Esophagus muscularis mucosa (tissue), 4 donors: ENCODE results near the gene SND1. TPM values are rescaled to one million over a fixed set of nuclear protein-coding genes. Genes with fewer than 3 reads are reported as not detected.

ENCODE experiments used
- DNase-seq: peaks from one replicate; pipeline ENCODE4 v3.0.0-alpha.2; 2017; ENCODE audit errors: extremely low spot score
- H3K27ac ChIP-seq, 4 donors: fragments of 200-600 bp; sonication (generic); replicated peaks in 1 of 4; 1 replicate in 3 of 4; 2 replicates in 1 of 4; pipeline ENCODE4 v1.5.1; 2016 to 2019; ENCODE audit warnings: mild to moderate bottlenecking in 1 of 4
- H3K27me3 ChIP-seq, 4 donors: fragments of 200-600 bp; sonication (generic); one replicate each; pipeline versions ENCODE4 v1.5.1 to v1.6.0; 2016 to 2019
- H3K36me3 ChIP-seq, 4 donors: fragments of 200-600 bp; sonication (generic); one replicate each; pipeline ENCODE4 v1.5.1; 2016 to 2019
- H3K4me1 ChIP-seq, 4 donors: fragments of 200-600 bp; sonication (generic); one replicate each; pipeline ENCODE4 v1.5.1; 2016 to 2019
- H3K4me3 ChIP-seq, 4 donors: fragments of 200-600 bp; sonication (generic); 1 replicate in 2 of 4; 2 replicates in 2 of 4; pipeline ENCODE4 v1.5.1; 2016 to 2019; ENCODE audit warnings: mild to moderate bottlenecking in 4 of 4, moderate library complexity in 1 of 4
- H3K9me3 ChIP-seq, 4 donors: fragments of 200-600 bp; sonication (generic); 1 replicate in 3 of 4; 2 replicates in 1 of 4; pipeline ENCODE4 v1.5.1; 2016 to 2019
- CTCF ChIP-seq, 3 experiments: fragments of 200-600 bp in 2 of 3; fragments of 450-650 bp in 1 of 3; sonication (generic) in 2 of 3; IDR thresholded peaks; one replicate each; pipeline ENCODE4 v1.5.1; 2017 to 2019; ENCODE audit warnings: antibody characterized with exemption in 3 of 3, mild to moderate bottlenecking in 2 of 3, moderate library complexity in 1 of 3
- EP300 ChIP-seq: sonication (generic); formaldehyde crosslinking; IDR thresholded peaks from one replicate; pipeline ENCODE4 v1.6.1; 2017; ENCODE audit warnings: antibody characterized with exemption
- POLR2A ChIP-seq: fragments of 450-650 bp; IDR thresholded peaks from one replicate; pipeline ENCODE4 v1.6.1; 2017; ENCODE audit warnings: antibody characterized with exemption, moderate library complexity, mild to moderate bottlenecking, low read depth
- POLR2AphosphoS5 ChIP-seq, 2 donors: sonication (generic); formaldehyde crosslinking; IDR thresholded peaks; one replicate each; pipeline ENCODE4 v1.6.1; 2017; ENCODE audit warnings: antibody characterized with exemption in 2 of 2
- WGBS: methylation state at CpG from one replicate; pipeline ENCODE4 v1.1.5; 2018; 5-methylcytosine and 5-hydroxymethylcytosine counted together
- intact Hi-C: fragments of 100-400 bp; cut with DNase I; formaldehyde crosslinking; loops from one replicate; pipeline ENCODE4 v1.15.1; 2023
- total RNA-seq, 4 donors: library from RNA; depleted of rRNA; stranded (reverse); fragments of >200 nt; gene quantifications; one replicate each; pipeline versions ENCODE4 v1.1.0 to v1.2.1, GENCODE V29; 2016

The SND1 gene
- total RNA-seq, 4 donors from 2014 or later = 71.4 to 91.2 (median 81.3) TPM

DNA sequence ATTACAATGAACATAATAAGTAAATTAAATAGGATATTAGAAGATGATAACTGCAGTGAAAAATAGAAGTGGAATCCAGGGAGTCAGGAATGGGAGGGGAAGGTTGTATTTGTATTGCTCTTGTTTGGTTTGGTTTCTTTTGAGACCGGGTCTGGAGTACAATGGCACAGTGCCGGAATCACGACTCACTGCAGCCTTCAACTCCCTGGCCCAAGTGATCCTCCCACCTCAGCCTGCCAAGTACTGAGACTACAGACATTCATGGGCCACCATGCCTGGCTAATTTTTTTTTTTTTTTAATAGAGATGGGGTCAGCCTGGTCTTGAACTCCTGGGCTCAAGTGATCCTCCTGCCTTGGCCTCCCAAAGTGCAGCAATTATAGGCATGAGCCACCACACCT lies 439.1 kb downstream of the SND1 start:
- Histone ChIP-seq H3K4me3 (no peak overlapping the region), H3K27ac (no peak overlapping the region), H3K4me1 (no peaks in the 10 kb centered on the region), H3K36me3 (peaks cover 28 to 84% (median 73%) of the 10 kb centered on the region in 4 donors), H3K9me3 (no peaks in the 10 kb centered on the region), H3K27me3 (no peaks in the 10 kb centered on the region)
- no peak for DNase-seq
- intact Hi-C loops = no loop called here
- WGBS = 76% methylated on average over 3 of the region's 3 CpGs
- no peak for TF ChIP-seq POLR2A
- TF ChIP-seq POLR2AphosphoS5 (IDR thresholded peaks at IDR 0.05) = no peak
- TF ChIP-seq CTCF (IDR thresholded peaks at IDR 0.05) = no peak
- no peak for TF ChIP-seq EP300

GRCh38 chr7:128092221-128092620 lies 440.2 kb downstream of the SND1 start:
- 75% methylated on average over 5 of the region's 5 CpGs for WGBS
- Histone ChIP-seq H3K4me1 (no peaks in the 10 kb centered on the region), H3K27ac (no peak overlapping the region)

DNA sequence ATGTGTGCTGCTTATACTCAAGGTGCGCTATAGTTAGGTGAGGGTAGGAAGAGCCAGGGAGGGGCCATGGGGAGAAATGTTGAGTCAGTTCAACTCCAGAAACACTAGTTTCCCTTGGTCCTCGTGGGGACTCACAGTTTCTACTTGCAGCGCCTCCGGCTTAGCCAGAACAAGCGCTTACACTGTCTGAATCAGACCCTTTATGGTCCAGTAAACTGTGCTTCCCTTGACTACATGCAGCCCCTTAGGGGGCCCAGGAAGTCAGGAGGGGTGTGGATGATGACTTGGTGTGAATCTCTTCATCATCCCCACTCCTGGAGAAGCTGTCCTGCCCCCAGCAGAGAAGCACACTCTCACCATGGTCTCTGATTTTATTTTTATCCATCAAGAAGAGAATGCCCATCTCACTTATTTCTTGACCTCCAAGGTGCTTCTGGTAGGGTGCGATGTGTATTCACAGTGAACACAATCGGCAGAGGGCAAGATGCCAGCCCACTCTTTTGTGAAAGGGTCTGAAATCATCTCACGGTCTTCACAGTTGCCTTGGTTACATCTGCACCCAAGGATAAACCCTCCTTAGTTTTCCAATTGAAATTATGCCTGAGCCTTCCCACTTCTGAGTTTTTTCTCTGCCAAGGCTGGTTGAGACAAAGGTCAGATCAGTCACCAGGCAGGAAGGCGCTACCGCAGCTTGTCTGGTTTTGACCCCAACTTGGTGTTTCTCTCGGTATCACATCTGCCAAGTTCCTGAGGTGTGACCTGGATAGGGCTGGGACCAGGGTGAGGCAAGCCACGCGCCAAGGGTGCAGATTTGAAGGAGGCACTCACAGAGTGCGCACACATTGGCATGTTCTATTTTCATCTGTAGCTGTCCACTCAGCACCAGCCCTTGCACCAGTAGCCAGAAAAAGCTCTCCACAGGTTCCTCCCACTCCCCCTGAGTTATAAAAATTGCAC lies 441.9 kb downstream of the SND1 start:
- Histone ChIP-seq H3K27me3 (no peaks in the 10 kb centered on the region), H3K9me3 (no peaks in the 10 kb centered on the region), H3K4me1 (no peaks in the 10 kb centered on the region), H3K4me3 (no peak overlapping the region), H3K27ac (no peak overlapping the region), H3K36me3 (peaks cover 23 to 59% (median 52%) of the 10 kb centered on the region in 4 donors)
- WGBS = 90% methylated on average over 13 of the region's 14 CpGs
- no peak for DNase-seq
- no peak for TF ChIP-seq EP300
- no peak for TF ChIP-seq CTCF (IDR thresholded peaks at IDR 0.05)
- no peak for TF ChIP-seq POLR2AphosphoS5 (IDR thresholded peaks at IDR 0.05)
- no peak for TF ChIP-seq POLR2A
- intact Hi-C loops = no loop called here

More at GRCh38 chr7:128092221-128092620, 440.2 kb downstream of the SND1 start:
- H3K4me3 ChIP-seq = no peak overlapping the region
- no peak for TF ChIP-seq POLR2A
- TF ChIP-seq POLR2AphosphoS5 (IDR thresholded peaks at IDR 0.05) = no peak
- no peak for TF ChIP-seq CTCF (IDR thresholded peaks at IDR 0.05)
- no peak for TF ChIP-seq EP300
- intact Hi-C loops = no loop called here
- DNase-seq = no peak
- peaks cover 24 to 74% (median 62%) of the 10 kb centered on the region in 4 donors for H3K36me3 ChIP-seq
- H3K9me3 ChIP-seq = no peaks in the 10 kb centered on the region
- no peaks in the 10 kb centered on the region for H3K27me3 ChIP-seq

GRCh38 chr7:128094686-128095085 lies 442.7 kb downstream of the SND1 start:
- peaks cover 19 to 51% (median 44%) of the 10 kb centered on the region in 4 donors for H3K36me3 ChIP-seq
- no peak for DNase-seq

More at GRCh38 chr7:128094686-128095085, 442.7 kb downstream of the SND1 start:
- intact Hi-C loops = no loop called here
- H3K27me3 ChIP-seq = no peaks in the 10 kb centered on the region
- no peak overlapping the region for H3K27ac ChIP-seq
- no peak overlapping the region for H3K4me3 ChIP-seq
- TF ChIP-seq EP300 (no peak), CTCF (IDR thresholded peaks at IDR 0.05) (no peak), POLR2A (no peak), POLR2AphosphoS5 (IDR thresholded peaks at IDR 0.05) (no peak)
- H3K4me1 ChIP-seq = no peaks in the 10 kb centered on the region
- H3K9me3 ChIP-seq = no peaks in the 10 kb centered on the region
- WGBS = 98% methylated on average over 8 of the region's 8 CpGs
